Measurements from ENCODE around the gene ZNF19. TPM values are rescaled to one million over a fixed set of nuclear protein-coding genes. Genes with fewer than 3 reads are reported as not detected.
"Not testable (repeated sequence)": the region's sequence is repeated elsewhere in the genome, so short reads cannot be mapped to it uniquely, and the experiment has no call there.

The ZNF19 gene
- total RNA-seq, 2 donors from 2014 or later, result 3.5 to 4.1 TPM

GRCh38 chr16:71514476-71514875, 25.4 kb upstream of the ZNF19 start:
- Histone ChIP-seq H3K9ac (ENCODE audit: low read depth in 2 of 2, low read length in 2 of 2) (no peak overlapping the region), H3K9me3 (no peaks in the 10 kb centered on the region), H3K36me3 (no peaks in the 10 kb centered on the region), H3K4me3 (no peak overlapping the region), H3K27me3 (no peaks in the 10 kb centered on the region), H3K4me1 (no peaks in the 10 kb centered on the region), H3K27ac (no peak overlapping the region)
- TF ChIP-seq CTCF (IDR thresholded peaks at IDR 0.05), result no peak
- no peak for DNase-seq
- intact Hi-C loops (cut with DNase I), result no loop called here

- Histone ChIP-seq H3K27ac (no peak overlapping the region), H3K36me3 (no peaks in the 10 kb centered on the region), H3K27me3 (no peaks in the 10 kb centered on the region), H3K4me3 (no peak overlapping the region), H3K9me3 (no peaks in the 10 kb centered on the region), H3K9ac (ENCODE audit: low read depth in 2 of 2, low read length in 2 of 2) (no peak overlapping the region), H3K4me1 (no peaks in the 10 kb centered on the region)
- intact Hi-C loops (cut with DNase I), result no loop called here
- no peak for DNase-seq
- TF ChIP-seq CTCF (IDR thresholded peaks at IDR 0.05), result no peak
These were observed 24.2 kb upstream of the ZNF19 start for GRCh38 chr16:71513302-71513701.

GRCh38 chr16:71507061-71507460, 17.9 kb upstream of the ZNF19 start:
- intact Hi-C loops (cut with DNase I), result no loop called here
- Histone ChIP-seq H3K36me3 (no peaks in the 10 kb centered on the region), H3K4me1 (no peaks in the 10 kb centered on the region), H3K27me3 (no peaks in the 10 kb centered on the region), H3K9me3 (no peaks in the 10 kb centered on the region), H3K27ac (no peak overlapping the region), H3K9ac (ENCODE audit: low read depth in 2 of 2, low read length in 2 of 2) (no peak overlapping the region), H3K4me3 (no peak overlapping the region)
- no peak for DNase-seq
- no peak for TF ChIP-seq CTCF (IDR thresholded peaks at IDR 0.05)

GRCh38 chr16:71504901-71505300, 15.8 kb upstream of the ZNF19 start:
- Histone ChIP-seq H3K9me3 (no peaks in the 10 kb centered on the region), H3K9ac (ENCODE audit: low read depth in 2 of 2, low read length in 2 of 2) (no peak overlapping the region), H3K4me3 (no peak overlapping the region), H3K27me3 (no peaks in the 10 kb centered on the region), H3K27ac (no peak overlapping the region), H3K4me1 (no peaks in the 10 kb centered on the region), H3K36me3 (no peaks in the 10 kb centered on the region)
- no peak for DNase-seq
- TF ChIP-seq CTCF (IDR thresholded peaks at IDR 0.05), result no peak
- intact Hi-C loops (cut with DNase I), result no loop called here

- H3K4me1 ChIP-seq; H3K27ac ChIP-seq; H3K9me3 ChIP-seq; DNase-seq; H3K9ac ChIP-seq (ENCODE audit: low read depth in 2 of 2, low read length in 2 of 2); H3K4me3 ChIP-seq; intact Hi-C loops (cut with DNase I); H3K36me3 ChIP-seq; H3K27me3 ChIP-seq: not testable (repeated sequence)
These were observed 14.9 kb upstream of the ZNF19 start for GRCh38 chr16:71504051-71504450.

- no peak overlapping the region for H3K4me3 ChIP-seq
- no peaks in the 10 kb centered on the region for H3K4me1 ChIP-seq
- no peak for TF ChIP-seq CTCF (IDR thresholded peaks at IDR 0.05)
- H3K27ac ChIP-seq, result no peak overlapping the region
- H3K9ac ChIP-seq (ENCODE audit: low read depth in 2 of 2, low read length in 2 of 2), result no peak overlapping the region
- no peaks in the 10 kb centered on the region for H3K27me3 ChIP-seq
- DNase-seq, result no peak
- H3K9me3 ChIP-seq, result no peaks in the 10 kb centered on the region
- intact Hi-C loops (cut with DNase I), result no loop called here
- H3K36me3 ChIP-seq, result no peaks in the 10 kb centered on the region
These were observed 12.4 kb upstream of the ZNF19 start for GRCh38 chr16:71501547-71501946.

Data from colonic mucosa (tissue), 4 donors.